CD4-positive, alpha-beta memory T cell (primary cell): ENCODE data around the gene IL17REL. TPM values are rescaled to one million over a fixed set of nuclear protein-coding genes. Genes with fewer than 3 reads are reported as not detected.

Experiments used
- CTCF ChIA-PET: fragments of 350-600 bp; sonication (Branson Sonifier 250); formaldehyde crosslinking; loops from one replicate; lab custom pipeline; 2021; ENCODE audit warnings: inconsistent platforms; ENCODE audit not compliant: partially characterized antibody; lab: Charles Lee
- POLR2A ChIA-PET: fragments of 350-600 bp; sonication (Branson Sonifier 250); formaldehyde crosslinking; loops from one replicate; lab custom pipeline; 2021; ENCODE audit not compliant: partially characterized antibody; lab: Charles Lee
- DNase-seq, 5 donors: peaks; one replicate each; pipeline versions ENCODE4 v3.0.0 to v3.0.0-alpha.2; 2020 to 2022; ENCODE audit warnings: mixed read lengths in 1 of 5
- H3K27ac ChIP-seq: one replicate; pipeline ENCODE4 v1.7.0; 2013; ENCODE audit warnings: low read depth, low read length
- H3K27me3 ChIP-seq: 2 replicates; pipeline ENCODE4 v1.7.0; 2013; ENCODE audit warnings: mild to moderate bottlenecking, low read length, moderate library complexity; ENCODE audit not compliant: insufficient read depth
- H3K36me3 ChIP-seq: 2 replicates; pipeline ENCODE4 v1.7.0; 2013; ENCODE audit warnings: mild to moderate bottlenecking, low read length, moderate library complexity; ENCODE audit not compliant: insufficient read depth
- H3K4me1 ChIP-seq: 2 replicates; pipeline ENCODE4 v1.7.0; 2013; ENCODE audit warnings: mild to moderate bottlenecking, low read length, moderate library complexity; ENCODE audit not compliant: insufficient read depth
- H3K4me3 ChIP-seq, 2 donors: one replicate each; pipeline ENCODE4 v1.7.0; 2013; ENCODE audit warnings: low read length in 2 of 2, mild to moderate bottlenecking in 1 of 2
- H3K9me3 ChIP-seq, 2 donors: one replicate each; pipeline ENCODE4 v1.7.0; 2013; ENCODE audit warnings: low read length in 2 of 2, control low read depth in 1 of 2; ENCODE audit not compliant: control insufficient read depth in 1 of 2
- H3K27ac Mint-ChIP-seq, 7 donors: one replicate each; pipeline ENCODE4 v1.8.0; 2020 to 2021; ENCODE audit warnings: mixed read lengths in 7 of 7, mild to moderate bottlenecking in 6 of 7, inconsistent platforms in 3 of 7, moderate library complexity in 3 of 7
- H3K27me3 Mint-ChIP-seq, 2 donors: one replicate each; pipeline ENCODE4 v1.8.0; 2020 to 2021; ENCODE audit warnings: mixed read lengths in 2 of 2
- H3K36me3 Mint-ChIP-seq, 2 donors: one replicate each; pipeline ENCODE4 v1.8.0; 2020 to 2021; ENCODE audit warnings: mixed read lengths in 2 of 2, inconsistent platforms in 1 of 2, mild to moderate bottlenecking in 1 of 2
- H3K4me1 Mint-ChIP-seq, 4 donors: one replicate each; pipeline ENCODE4 v1.8.0; 2020 to 2021; ENCODE audit warnings: mixed read lengths in 4 of 4, mild to moderate bottlenecking in 1 of 4
- H3K4me3 Mint-ChIP-seq, 8 donors: one replicate each; pipeline ENCODE4 v1.8.0; 2020 to 2021; ENCODE audit warnings: mixed read lengths in 8 of 8, mild to moderate bottlenecking in 7 of 8, moderate library complexity in 6 of 8, inconsistent platforms in 3 of 8
- H3K9me3 Mint-ChIP-seq, 8 donors: one replicate each; pipeline ENCODE4 v1.8.0; 2020 to 2021; ENCODE audit warnings: mixed read lengths in 8 of 8, mild to moderate bottlenecking in 5 of 8, inconsistent platforms in 3 of 8, moderate library complexity in 1 of 8
- intact Hi-C: fragments of 100-400 bp; cut with micrococcal nuclease; formaldehyde crosslinking; loops from one replicate; pipeline ENCODE4 v1.15.1; 2023
- polyA plus RNA-seq, 2 donors: library from polyadenylated mRNA; unstranded; fragments of 300-500 nt; fragmentation: Illumina TruSeq; gene quantifications; one replicate each; pipeline ENCODE4 v1.2.3, GENCODE V29; 2021
- total RNA-seq, 2 experiments: library from RNA; stranded (reverse); gene quantifications; one replicate each; pipeline ENCODE4 v1.2.3, GENCODE V29; 2021

IL17REL gene
- total and polyA plus RNA-seq, 4 experiments from 2014 or later, result not detected

GRCh38 chr22:50014053-50014501, 1.5 kb upstream of the IL17REL start:
- CTCF ChIA-PET, result interaction anchor here (1.2 kb wide), 1 partner anchor 9 kb away, joined by 3 read pairs; no protein-coding TSS in a partner anchor

DNA sequence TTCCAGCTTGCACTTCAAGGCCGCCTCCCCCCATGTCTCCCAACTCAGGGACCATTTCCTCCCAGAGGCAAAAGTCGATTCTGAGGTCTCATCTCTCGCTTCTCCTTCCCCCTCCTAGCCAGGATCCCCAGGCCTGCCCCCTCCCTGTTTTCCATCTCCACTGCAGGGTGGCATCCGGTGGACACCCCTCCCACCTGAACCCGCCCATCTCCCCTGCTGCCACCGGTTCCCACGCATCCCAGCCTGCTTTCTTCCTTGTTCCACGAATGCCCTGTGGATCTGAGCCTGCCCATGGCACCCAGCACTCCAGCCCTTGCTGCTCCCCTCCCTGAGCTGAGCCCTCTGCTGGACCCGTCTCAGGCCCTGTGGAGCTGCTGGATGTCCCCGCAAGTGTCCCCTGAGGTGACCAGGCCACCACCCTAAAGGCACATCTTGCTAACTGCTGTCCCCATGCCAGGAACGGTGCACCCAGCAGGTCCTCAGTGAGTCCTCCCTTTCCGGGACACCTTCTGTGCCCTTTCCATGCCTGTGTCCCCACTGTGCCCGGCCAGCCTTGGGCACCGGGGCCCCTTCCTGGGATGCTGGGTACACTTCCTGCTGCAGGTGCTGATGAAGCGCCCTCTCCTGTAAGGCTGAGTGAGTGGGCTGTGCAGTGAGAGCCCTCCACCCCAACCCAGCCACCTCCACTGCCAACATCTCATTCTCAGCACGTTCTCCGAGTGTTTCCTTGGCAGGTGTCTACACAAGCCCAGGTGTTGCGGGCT, 936 bp downstream of the IL17REL start:
- peak in 1 of 5 donors; percentile 54 for DNase-seq
- Mint-ChIP-seq H3K27me3 (peaks cover 1 to 8% of the 10 kb centered on the region in 2 donors), H3K4me3 (peak overlapping the region in 7 of 8 donors; percentile 41 to 79 (median 56)), H3K4me1 (peaks cover 5 to 28% (median 17%) of the 10 kb centered on the region in 4 donors), H3K9me3 (no peaks in the 10 kb centered on the region), H3K36me3 (no peaks in the 10 kb centered on the region), H3K27ac (peak overlapping the region in 6 of 7 donors; percentile 12 to 77 (median 64))
- Histone ChIP-seq H3K27me3 (no peaks in the 10 kb centered on the region), H3K4me1 (peaks cover 48% of the 10 kb centered on the region), H3K4me3 (no peak overlapping the region), H3K9me3 (no peaks in the 10 kb centered on the region), H3K36me3 (no peaks in the 10 kb centered on the region), H3K27ac (peak overlapping the region; percentile 61)
- ChIA-PET CTCF (interaction anchor here (1.4 kb wide), 1 partner anchor 19 kb away, joined by 5 read pairs; no protein-coding TSS in a partner anchor), POLR2A (no interaction called here)
- intact Hi-C loops, result loop anchor here (10.0 kb wide), 1 partner anchor 187 kb away; the partner anchor contains the start of gene BRD1

More at GRCh38 chr22:50014053-50014501, 1.5 kb upstream of the IL17REL start:
- H3K9me3 ChIP-seq, result no peaks in the 10 kb centered on the region
- intact Hi-C loops, result loop anchor here (10.0 kb wide), 1 partner anchor 189 kb away; the partner anchor contains the start of gene BRD1
- H3K27me3 ChIP-seq, result no peaks in the 10 kb centered on the region
- POLR2A ChIA-PET, result no interaction called here
- Mint-ChIP-seq H3K27ac (peak overlapping the region in 1 of 7 donors; percentile 38), H3K9me3 (no peaks in the 10 kb centered on the region), H3K27me3 (peaks cover 1 to 8% of the 10 kb centered on the region in 2 donors), H3K36me3 (no peaks in the 10 kb centered on the region), H3K4me3 (peak overlapping the region in 4 of 8 donors; percentile 3 to 60 (median 26)), H3K4me1 (peaks cover 21 to 25% (median 22%) of the 10 kb centered on the region in 4 donors)
- H3K36me3 ChIP-seq, result no peaks in the 10 kb centered on the region
- H3K27ac ChIP-seq, result peak overlapping the region; percentile 31
- H3K4me3 ChIP-seq, result peak overlapping the region in 1 of 2 donors; percentile 28
- DNase-seq, result no peak
- peaks cover 72% of the 10 kb centered on the region for H3K4me1 ChIP-seq

- no peaks in the 10 kb centered on the region for H3K36me3 ChIP-seq
- H3K27ac Mint-ChIP-seq, result peak overlapping the region in 4 of 7 donors; percentile 46 to 77 (median 72)
- H3K36me3 Mint-ChIP-seq, result no peaks in the 10 kb centered on the region
- H3K4me1 ChIP-seq, result peaks cover 40% of the 10 kb centered on the region
- ChIA-PET CTCF (no interaction called here), POLR2A (no interaction called here)
- peak; percentile 52 to 84 (median 64) for DNase-seq
- peak overlapping the region in 7 of 8 donors; percentile 21 to 79 (median 56) for H3K4me3 Mint-ChIP-seq
- H3K9me3 Mint-ChIP-seq, result no peaks in the 10 kb centered on the region
- peaks cover 1 to 8% of the 10 kb centered on the region in 2 donors for H3K27me3 Mint-ChIP-seq
- H3K9me3 ChIP-seq, result no peaks in the 10 kb centered on the region
- no peak overlapping the region for H3K4me3 ChIP-seq
- H3K27ac ChIP-seq, result peak overlapping the region; percentile 61
- peaks cover 5 to 28% (median 16%) of the 10 kb centered on the region in 4 donors for H3K4me1 Mint-ChIP-seq
- no peaks in the 10 kb centered on the region for H3K27me3 ChIP-seq
- intact Hi-C loops, result loop anchor here (10.0 kb wide), 1 partner anchor 186 kb away; the partner anchor contains the start of gene BRD1
Measured at GRCh38 chr22:50010676-50011446, 1.7 kb downstream of the IL17REL start.

GRCh38 chr22:50009765-50010675, 2.5 kb downstream of the IL17REL start:
- Histone ChIP-seq H3K4me1 (peaks cover 36% of the 10 kb centered on the region), H3K36me3 (no peaks in the 10 kb centered on the region), H3K27ac (no peak overlapping the region), H3K27me3 (no peaks in the 10 kb centered on the region), H3K9me3 (no peaks in the 10 kb centered on the region), H3K4me3 (no peak overlapping the region)
- Mint-ChIP-seq H3K9me3 (no peaks in the 10 kb centered on the region), H3K36me3 (no peaks in the 10 kb centered on the region), H3K4me3 (peak overlapping the region in 5 of 8 donors; percentile 13 to 64 (median 55)), H3K27ac (peak overlapping the region in 2 of 7 donors; percentile 51 to 53), H3K4me1 (peaks cover 5 to 28% (median 16%) of the 10 kb centered on the region in 4 donors), H3K27me3 (peaks cover 1 to 8% of the 10 kb centered on the region in 2 donors)
- CTCF ChIA-PET, result no interaction called here
- intact Hi-C loops, result loop anchor here (10.0 kb wide), 1 partner anchor 185 kb away; the partner anchor contains the start of gene BRD1
- DNase-seq, result peak in 1 of 5 donors; percentile 33
- POLR2A ChIA-PET, result no interaction called here

GRCh38 chr22:50009251-50009650, 3.3 kb downstream of the IL17REL start:
- ChIA-PET CTCF (no interaction called here), POLR2A (no interaction called here)
- Mint-ChIP-seq H3K4me3 (peak overlapping the region in 1 of 8 donors; percentile 46), H3K36me3 (no peaks in the 10 kb centered on the region), H3K27ac (peak overlapping the region in 1 of 7 donors; percentile 59), H3K4me1 (peaks cover 5 to 28% (median 16%) of the 10 kb centered on the region in 4 donors), H3K27me3 (peaks cover 1 to 8% of the 10 kb centered on the region in 2 donors), H3K9me3 (no peaks in the 10 kb centered on the region)
- no peak for DNase-seq
- H3K4me3 ChIP-seq, result no peak overlapping the region
- intact Hi-C loops, result no loop called here
- H3K9me3 ChIP-seq, result no peaks in the 10 kb centered on the region
- H3K36me3 ChIP-seq, result no peaks in the 10 kb centered on the region
- H3K4me1 ChIP-seq, result peaks cover 28% of the 10 kb centered on the region
- no peaks in the 10 kb centered on the region for H3K27me3 ChIP-seq
- H3K27ac ChIP-seq, result no peak overlapping the region

DNA sequence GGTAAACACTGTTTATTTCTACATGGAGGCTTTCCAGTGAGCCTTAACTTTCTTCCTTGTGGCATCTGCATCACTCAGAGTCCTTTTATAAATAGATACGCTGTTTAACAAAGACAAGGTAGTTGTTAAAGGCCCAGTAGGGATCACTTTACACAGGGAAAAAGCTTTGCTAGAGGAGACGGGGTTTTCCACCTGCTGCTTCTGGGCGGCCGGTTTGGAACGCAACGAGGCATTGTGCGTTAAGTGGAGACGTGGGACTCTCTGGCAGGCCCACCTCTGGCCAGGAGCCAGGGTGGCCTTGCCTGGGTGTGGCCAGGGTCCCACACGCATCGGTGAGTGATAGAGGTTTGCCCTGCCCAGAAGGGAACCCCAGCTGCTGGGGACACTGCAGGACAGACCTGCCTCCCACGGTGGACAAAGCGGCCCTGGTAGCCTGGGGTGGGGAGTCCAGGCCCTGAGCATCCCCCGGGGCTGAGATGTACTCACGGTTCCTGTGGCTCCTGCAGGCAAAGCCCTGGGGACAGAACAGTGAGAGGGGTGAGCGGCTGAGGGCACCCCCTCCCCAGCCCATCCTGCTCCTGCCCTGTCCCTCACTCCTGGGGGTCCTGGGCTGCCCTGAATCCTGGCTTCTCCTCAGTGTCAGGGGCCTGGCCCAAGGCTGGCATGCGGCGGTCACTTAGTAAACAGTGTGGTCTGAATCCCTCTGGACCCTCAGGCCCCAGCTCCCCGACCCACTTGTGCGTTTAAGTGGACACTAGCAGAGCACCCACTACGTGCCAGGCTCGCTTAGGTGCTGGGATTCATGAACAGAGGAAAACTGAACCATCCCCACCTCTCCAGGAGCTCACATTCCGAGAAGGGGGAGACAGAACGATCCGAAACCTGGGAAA, 4.2 kb downstream of the IL17REL start:
- Mint-ChIP-seq H3K27ac (peak overlapping the region in 2 of 7 donors; percentile 25 to 59), H3K27me3 (peaks cover 1 to 10% of the 10 kb centered on the region in 2 donors), H3K36me3 (no peaks in the 10 kb centered on the region), H3K9me3 (no peaks in the 10 kb centered on the region), H3K4me1 (peaks cover 5 to 23% (median 13%) of the 10 kb centered on the region in 4 donors), H3K4me3 (peak overlapping the region in 2 of 8 donors; percentile 39 to 46)
- peaks cover 23% of the 10 kb centered on the region for H3K4me1 ChIP-seq
- H3K27ac ChIP-seq, result no peak overlapping the region
- intact Hi-C loops, result no loop called here
- no peaks in the 10 kb centered on the region for H3K27me3 ChIP-seq
- H3K36me3 ChIP-seq, result no peaks in the 10 kb centered on the region
- peak in 1 of 5 donors; percentile 34 for DNase-seq
- no peak overlapping the region for H3K4me3 ChIP-seq
- H3K9me3 ChIP-seq, result no peaks in the 10 kb centered on the region
- ChIA-PET POLR2A (no interaction called here), CTCF (no interaction called here)
